GM19372 (cell line): ENCODE measurements around the gene CDR2L.
"Not testable (repeated sequence)": the region's sequence is repeated elsewhere in the genome, so short reads cannot be mapped to it uniquely, and the experiment has no call there.

Experiments used
- ATAC-seq: cut with Tn5 transposase; IDR thresholded peaks from one replicate; pipeline ENCODE4 v1.9.1; 2021; ENCODE audit warnings: mild to moderate bottlenecking, low read depth, moderate library complexity; ENCODE audit not compliant: unreplicated experiment

Gene CDR2L

DNA sequence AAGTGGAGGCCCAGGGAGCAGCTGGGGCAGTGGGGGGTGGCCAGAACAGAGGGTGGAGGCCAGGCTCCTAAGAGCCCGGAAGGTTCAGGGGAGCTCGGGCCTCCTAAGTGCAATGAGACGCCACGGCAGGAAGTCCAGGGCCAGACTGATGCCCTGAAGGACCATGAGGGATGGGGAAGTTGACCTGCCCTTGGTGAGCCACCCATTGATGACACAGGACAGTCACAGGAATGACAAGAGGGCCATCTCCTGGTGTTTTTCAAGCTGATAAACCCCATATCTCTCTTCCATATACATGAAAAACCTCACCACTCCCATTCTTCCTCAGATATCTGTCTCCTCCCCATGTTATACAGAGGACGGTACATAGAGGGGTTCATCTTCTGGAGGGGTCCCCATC, 19.2 kb downstream of the CDR2L start:
- ATAC-seq: no peak

DNA sequence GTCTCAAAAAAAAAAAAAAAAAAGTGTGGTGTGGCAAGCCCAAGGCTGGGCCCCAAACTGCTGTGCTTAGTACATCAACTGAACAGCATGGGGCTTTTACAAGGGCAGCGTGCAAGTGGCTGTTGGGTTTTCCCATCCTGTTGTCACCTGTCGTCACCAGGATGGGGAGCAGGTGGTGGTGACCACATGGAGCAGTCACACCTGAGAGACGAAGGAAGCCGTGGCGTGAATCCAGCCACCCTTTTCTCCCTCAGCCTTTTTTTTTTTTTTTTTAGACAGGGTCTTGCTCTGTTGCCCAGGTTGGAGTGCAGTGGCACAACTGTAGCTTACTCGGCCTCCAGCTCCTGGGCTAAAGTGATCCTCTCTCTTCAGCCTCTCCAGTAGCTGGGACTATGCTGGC, 20.9 kb downstream of the CDR2L start:
- ATAC-seq: no peak

DNA sequence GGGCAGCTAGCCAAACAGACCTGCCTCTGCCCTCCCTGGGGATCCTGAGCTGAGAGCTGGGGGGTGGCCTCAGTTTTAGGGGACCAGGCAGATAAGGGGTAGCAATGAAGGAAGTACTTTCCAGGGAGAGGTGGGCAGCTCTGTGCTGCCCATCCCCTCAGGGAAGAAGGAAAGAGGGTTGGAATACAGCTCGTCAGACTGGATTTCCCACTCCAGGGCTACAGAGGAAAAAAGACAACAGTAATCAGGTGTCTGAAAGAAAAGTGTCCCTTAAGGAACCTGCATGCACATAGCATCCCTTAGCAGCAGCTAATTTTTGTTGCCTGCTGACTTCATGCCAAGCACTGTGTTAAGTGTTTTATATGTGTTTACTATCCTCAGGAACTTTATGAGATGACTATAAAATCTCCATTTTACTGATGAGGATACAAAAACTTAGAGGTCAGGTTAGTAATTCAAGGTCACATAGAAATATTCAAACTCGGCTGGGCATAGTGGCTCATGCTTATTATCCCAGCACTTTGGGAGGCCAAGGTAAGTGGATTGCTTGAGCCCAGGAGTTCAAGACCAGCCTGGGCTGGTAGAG, 21.8 kb downstream of the CDR2L start:
- ATAC-seq: no peak

DNA sequence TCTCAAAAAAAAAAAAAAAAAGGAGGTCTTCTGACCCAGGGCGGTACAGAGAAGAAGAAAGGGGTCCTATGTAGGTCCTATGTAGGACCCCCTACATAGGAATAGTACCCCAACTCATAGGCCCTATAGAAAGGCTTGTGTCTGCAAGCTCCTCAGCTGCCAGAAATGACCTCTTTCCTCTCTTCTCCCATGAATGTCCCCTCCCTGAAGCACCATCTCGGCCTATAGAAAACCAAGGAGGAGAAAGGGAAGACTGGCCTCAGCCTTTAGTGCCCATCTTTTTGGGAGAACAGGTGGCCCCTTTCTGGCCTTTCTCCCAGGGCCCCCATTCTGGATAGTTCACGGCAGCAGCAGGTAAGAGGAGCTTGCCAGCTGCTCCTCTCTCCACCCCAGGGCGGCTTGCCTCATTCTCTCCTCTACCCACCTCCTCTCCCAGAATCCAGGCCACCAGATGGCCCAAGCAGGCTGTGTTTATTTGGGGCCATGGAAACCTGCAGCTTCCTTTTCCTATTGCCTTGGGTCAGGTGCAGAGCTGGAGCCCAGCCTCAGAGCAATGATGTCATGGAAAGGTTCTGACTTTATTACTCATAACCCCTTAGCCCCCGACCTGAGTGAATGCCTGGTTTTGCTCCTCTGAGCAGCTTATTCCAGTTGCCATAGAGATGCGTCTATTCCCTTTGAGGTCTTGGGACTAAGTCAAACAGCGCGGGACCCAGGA, 23.4 kb downstream of the CDR2L start:
- no peak for ATAC-seq

DNA sequence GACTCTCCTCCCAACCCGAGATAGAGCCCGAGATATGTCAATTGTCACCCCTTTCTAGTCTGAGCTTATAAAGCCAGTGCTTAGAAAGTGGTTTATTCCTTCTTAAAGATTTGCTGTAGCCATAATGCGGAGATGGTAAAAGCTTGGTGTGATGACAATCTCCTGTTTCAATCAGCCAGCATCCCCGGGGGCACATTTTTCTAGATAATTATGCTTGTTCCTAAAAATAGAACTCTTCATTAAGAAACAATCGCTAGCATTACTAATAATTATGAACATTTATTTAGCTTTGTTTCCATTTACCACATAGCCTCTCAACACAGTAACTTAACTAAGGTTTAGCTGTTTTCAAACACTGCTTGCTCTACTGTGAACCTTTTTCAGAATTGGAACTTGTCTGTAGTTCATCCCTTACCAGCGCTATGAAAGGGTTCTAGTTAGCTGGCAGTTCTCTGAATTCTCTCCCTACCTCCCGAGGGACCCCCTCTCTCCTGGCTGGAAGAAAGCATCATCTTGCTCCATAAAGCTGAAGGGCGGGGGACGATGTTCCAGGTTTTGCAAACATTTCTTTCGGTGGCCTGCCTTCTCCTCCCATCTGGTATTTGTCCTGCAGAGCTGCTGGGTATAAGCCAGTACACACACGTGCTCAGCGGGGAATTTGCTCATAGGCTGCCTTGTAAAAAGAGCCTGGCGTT, 24.1 kb downstream of the CDR2L start:
- no peak for ATAC-seq

DNA sequence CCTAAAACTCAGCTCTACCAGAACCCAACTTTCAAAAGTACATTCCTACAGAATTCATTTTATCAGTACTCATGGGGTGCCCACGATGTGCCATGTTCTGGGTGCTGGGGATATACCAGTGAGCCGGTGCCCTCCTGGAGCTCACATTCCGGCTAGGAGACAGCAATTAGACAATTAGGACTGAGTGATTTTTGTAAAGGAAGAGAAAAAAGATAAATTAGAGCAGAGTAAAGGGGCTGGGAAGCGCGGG, 24.6 kb downstream of the CDR2L start:
- no peak for ATAC-seq

DNA sequence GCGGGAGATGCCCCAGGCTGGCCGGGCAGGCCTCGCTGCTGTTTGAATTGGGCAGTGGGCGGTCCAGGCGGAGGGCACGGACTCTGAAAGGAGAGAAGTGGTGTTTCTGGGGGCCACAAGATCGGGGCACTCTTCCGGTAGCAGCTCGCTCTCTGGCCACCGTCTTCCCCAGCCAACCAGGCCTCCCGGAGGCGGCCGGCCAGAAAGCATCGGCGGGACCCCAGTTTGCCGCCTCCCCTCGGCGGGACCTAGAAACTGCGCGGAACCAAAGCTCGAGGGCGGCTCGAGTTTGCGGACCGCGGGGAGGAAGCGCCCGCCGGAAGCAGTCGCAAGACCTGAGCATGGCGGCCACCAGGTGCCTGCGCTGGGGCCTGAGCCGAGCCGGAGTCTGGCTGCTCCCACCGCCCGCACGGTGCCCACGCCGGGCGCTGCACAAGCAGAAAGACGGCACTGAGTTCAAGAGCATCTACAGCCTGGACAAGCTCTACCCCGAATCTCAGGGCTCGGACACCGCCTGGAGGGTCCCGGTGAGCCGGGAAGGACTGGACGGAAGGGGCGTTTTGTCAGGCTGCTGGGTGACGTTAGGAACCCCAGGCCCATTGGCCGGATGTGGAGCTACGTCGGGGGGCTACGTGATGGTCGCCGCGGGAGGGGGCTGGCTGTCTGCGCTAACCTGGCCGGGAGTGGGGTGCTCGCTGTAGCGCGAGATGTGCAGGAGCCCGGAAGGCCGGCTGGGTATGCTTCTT, 25.1 kb downstream of the CDR2L start, which contains the start of gene MRPL58:
Gene MRPL58, plus strand, starts transcription at position 325 of the 746 bp plus-strand sequence. Its CDS starts 17 bp downstream, at position 342.
- ATAC-seq: peak; percentile 84

DNA sequence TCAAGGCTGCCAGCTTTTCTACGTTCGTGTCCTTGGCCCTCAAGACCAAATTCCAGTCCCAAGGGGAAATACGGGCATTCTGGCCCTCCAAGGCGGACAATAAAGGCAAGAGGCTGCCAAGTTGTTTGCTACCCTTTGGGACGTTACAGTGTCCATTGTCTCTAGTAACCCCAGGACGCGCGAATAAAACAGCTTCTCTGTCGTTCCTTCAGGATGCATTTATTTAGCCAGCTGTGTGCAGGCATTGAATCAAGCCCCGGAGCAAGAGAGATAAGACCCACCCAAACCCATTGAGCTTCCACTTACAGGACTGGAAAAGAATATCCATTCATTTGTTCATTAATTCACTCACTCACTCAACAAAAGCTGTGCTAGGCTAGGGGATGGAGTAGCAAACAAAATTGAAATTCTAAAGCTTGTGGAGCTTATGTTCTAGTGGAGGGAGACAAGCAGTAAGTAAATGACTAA, 25.7 kb downstream of the CDR2L start:
- no peak for ATAC-seq

DNA sequence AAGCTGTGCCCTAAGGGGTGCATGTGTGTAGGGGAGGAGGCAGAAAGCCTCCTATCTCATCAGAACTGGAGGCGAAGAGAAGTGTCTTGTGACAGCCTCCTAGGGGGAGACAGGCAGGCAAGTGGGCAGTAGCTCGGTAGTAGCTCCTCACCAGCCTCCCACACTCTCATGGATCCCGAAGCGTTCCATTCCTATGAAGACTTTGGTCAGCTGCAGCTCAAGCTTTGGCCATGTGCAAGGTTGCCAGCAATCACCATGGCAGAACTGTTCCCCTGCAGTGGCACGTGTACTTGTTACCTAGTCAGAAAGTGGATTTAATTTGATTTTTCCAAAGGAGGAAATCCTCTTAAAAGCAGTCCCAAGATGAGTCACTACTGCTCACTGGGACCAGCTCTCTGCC, 31.7 kb downstream of the CDR2L start:
- ATAC-seq: no peak

DNA sequence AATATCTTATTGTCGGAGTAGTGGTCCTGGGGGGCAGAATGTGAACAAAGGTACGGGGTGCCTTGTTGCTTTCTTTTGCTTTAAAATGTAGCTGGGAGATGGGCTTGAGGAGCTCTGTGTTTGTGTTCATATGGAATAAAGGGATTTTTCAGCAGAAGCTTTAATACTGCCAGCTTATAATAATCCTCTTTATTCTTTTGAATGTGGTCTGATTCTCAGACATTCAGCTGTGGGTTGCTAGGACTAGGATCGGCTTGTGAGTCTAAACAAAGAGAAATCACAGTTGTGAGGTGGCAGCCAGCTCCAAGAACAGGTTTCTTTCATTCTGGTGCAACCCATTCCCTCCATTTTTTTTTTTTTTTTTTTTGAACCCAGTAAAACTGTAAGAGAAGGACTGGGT, 32.3 kb downstream of the CDR2L start:
- no peak for ATAC-seq

DNA sequence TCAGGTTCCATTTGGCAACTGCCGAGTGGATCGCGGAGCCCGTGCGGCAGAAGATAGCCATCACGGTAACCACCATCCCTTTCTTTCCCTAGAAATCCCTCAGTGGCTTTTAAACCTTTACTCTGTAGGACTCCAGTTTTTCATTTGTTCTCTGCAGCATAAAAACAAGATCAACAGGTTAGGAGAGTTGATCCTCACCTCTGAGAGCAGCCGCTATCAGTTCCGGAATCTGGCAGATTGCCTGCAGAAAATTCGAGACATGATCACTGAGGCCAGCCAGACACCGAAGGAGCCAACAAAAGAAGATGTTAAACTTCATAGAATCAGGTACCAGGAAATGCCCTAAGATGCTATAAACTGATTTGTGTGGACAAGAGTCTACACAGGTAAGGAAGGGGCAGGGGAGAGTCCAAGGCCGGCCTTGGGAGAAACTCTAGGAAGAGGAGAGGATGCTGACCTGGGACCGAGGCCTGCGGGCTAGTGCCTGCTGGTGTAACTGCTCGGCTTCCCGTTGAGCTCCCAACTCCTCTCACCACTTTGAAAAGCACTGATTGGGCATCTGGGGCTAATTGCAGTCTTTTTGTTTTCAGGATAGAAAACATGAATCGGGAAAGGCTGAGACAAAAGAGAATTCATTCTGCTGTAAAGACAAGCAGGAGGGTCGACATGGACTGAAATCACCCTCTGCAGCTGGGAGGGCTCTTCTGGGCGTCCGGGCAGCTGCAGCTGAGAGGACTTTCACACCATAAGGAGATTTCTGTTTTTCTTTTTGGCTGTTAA, 33.1 kb downstream of the CDR2L start:
- no peak for ATAC-seq

DNA sequence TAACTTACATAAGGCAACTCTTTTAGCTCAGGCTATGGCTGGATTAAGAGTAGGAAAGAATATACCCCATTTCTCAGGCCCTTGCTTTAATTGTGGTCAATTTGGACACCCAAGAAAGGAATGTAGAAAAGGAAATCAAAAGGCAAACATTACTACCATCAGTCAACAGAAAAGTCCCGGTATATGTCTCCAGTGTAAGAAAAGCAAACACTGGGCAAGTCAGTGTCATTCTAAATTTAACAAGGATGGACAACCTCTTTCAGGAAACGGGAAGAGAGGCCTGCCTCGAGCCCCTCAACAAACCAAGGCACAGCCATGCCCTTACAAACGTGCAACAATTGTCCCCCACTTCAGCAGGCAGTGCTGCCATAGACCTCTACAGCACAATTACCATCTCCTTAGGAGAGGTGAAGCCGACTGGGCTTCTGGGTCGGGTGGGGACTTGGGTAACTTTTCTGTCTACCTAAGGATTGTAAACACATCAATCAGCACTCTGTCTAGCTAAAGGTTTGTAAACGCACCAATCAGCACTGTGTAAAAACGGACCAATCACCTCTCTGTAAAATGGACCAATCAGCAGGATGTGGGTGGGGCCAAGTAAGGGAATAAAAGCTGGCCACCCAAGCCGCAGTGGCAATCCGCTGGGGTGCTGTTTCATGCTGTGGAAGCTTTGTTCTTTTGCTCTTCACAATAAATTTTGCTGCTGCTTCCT, 37.4 kb downstream of the CDR2L start:
- no peak for ATAC-seq

DNA sequence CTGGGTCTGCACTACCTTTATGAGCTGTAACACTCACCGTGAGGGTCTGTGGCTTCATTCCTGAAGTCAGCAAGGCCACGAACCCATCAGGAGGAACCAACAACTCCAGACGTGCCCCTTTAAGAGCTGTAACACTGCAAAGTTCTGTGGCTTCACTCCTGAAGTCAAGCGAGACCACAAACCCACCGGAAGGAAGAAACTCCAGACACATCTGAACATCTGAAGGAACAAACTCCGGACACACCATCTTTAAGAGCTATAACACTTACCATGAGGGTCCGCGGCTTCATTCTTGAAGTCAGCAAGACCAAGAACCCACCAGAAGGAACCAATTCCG, 37.9 kb downstream of the CDR2L start:
- ATAC-seq: not testable (repeated sequence)

DNA sequence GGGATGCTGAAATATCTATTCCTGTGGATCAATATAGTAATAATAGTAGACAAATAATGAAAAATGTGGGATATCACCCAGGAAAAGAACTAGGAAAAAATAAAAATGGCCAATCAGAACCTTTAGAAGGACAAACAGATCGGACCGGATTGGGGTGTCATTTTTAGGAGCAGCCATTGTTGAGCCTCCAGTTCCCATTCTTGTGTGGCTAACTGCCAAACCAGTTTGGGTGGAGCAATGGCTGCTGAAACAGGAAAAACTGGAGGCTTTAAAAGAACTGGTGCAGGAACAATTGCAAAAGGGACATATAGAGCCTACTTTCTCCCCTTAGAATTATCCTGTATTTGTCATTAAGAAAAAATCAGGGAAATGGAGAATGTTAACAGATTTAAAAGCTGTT, 39.2 kb downstream of the CDR2L start:
- not testable (repeated sequence) for ATAC-seq

DNA sequence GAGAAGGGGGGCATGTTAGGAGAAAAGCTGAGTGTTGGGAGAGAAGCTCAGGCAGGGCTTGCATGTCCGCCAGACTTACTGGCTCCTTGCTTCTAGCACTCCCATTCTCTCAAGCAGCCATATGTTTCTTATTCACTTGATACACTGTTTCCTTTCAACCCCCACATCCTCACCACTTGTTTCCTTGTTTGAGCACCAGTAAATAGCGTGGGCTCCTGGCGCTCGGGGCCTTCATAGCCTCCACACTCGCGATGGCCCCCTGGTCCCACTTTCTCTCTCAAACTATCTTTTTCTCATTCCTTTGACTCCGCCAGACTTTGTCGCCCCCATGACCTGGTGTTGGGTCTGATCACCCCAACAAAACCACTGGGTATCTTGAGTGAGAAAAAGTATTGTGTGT, 42.7 kb downstream of the CDR2L start:
- no peak for ATAC-seq

DNA sequence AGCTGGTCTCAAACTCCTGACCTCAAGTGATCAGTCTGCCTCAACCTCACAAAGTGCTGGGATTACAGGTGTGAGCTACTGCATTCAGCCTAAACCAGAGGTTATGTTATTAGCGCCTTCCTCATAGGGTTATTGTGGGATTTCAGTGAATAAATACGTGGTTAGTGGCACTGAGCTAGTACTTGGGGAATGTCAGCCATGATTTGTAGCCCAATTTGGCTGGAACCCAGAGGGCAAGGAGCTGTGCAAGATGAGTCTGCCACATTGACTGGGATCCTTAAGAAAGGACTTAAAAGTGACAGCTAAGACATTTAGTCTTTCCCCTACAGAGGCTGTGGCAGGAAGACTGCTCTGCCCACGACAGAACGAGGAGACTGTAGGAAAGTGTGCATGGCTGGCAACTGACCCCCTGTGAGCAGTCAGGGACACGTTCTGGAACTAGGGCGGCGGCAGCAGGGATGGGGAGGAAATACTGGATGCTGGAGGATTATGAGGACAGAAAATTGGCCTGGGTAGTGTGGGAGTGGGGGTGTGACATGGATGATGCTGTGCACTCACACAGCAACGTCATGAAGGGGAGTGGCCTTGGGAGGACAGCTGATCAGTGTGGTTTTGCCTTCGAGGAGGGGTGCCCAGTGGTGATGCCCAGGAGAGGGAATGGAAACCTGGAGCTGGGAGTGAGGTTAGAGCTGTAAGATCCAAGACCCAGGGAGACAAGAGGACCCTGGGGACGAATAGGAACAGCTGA, 44.7 kb downstream of the CDR2L start:
- no peak for ATAC-seq

DNA sequence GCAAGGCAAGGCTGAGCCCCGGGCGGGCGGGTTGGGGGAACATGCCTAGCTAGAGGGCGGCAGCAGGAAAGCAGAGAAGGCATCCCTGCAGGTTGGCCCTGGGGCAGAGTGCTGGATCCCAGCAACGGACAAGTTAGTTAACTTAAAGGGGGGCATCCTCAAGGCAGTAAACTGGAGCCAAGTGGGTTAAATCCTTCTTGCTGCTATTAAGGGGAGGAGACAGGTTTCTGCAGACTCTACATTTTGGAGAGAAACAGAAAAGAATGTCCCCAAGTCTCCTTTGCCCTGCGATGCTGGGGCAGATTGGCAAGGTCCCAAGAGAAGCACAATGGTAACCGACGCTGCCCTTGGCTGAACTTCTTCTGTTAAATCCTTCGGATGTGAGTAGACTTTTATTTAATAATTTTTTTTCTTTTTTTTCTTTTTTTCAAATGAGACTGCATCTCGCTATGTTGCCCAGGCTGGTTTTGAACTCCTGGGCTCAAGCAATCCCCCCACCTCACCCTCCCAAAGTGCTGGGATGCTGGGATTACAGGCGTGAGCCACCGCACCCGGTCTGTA, 45.4 kb downstream of the CDR2L start:
- ATAC-seq: no peak

DNA sequence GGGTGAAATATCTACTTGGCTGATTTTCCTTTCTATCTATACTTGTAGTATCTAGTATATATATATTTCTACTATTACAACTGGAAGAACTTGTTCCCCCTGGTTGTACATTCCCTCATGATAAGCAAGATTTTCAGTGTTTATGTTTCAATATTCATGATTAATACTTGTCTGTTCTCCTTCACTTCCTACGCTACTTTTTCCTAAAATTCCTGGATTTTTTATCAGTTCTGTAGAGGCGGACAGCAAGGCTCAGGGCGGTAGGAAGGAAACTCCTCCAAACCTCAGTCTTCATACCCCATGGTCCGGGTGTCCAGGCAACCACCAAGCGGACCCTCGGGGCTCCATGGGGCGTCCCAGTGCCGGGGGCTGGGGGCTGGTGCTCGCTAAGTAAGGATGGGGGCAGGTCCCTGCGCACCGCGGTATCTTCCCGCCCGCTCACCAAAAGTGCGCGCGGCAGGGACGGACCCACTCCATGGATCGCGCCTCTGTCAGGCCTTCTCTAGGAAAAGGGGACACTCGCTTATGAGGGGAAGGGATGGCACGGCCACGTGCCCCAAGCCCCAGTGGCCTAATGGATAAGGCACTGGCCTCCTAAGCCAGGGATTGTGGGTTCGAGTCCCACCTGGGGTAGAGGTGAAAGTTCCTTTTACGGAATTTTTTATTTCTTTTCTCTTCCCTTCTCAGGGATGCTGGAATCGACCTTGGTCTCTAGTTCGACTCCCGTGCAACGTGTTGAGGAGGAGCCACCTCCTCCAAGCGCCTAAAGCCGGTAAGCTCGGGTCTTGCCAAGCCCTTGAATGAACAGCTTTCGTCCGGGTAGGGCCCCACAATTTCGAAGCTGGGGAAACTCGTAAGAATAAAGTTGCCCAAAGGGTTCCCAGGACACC, 46.2 kb downstream of the CDR2L start:
- ATAC-seq: peak; percentile 30
